NCI-H1417 treated with DMSO at 0.1 percent for 48 hours (cell line): ENCODE results near the gene LTBP1.

Experiments
- DNase-seq: peaks from one replicate; lab custom pipeline; 2025; lab: John Stamatoyannopoulos, UW

Gene LTBP1

DNA sequence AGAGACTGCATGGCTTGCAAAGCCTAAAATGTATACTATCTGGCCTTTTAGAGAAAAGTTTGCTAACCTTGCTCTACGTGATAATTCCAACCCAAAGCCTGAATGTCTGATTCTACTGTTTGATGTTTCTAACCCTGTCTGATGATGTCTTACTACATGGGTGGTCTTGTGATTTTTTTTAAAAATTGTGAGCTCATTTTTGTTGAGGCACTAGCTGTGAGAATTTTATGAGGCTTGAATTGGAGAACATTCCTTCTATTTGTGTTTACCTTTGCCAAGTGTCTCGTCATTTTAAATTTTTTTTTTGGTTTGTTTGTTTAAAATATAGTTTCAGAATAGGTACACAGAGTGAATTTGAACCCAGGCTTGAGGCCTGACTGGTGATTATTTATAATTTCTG is 15.2 kb upstream of the LTBP1 start:
- DNase-seq: no peak

DNA sequence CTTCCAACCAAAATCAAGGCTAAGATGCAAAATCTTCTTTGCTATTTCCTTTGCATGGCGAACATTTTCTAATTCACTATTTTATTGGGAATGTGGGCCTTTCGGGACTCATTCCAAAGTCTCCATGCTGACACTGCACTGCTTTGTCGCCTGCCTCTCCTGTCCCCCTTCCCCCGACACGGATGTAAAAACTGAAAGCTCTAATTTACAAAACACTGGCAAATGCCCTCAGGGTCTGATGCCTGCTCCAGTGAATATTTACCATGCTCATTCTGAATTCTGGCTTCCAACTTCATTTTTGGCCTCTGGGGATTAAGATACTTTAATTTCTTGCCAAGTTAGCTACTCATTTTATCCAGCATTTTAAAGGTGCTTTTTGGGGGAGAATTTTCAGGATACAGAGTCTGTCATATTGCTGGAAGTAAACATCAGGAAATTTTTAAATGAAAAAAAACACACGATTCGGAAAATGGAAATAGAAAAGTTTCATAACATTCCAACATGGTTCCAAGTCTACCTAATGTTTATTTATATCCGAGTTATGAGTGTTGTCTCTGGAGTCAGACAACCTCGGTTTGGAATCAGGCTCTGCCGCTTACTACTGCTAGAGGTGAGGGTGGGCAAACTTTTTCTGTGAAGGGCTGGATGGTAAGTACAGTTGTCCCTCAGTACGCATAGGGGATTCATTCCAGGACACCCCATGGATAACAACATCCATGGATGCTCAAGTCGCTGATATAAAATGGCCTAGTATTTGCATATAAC is 14.6 kb upstream of the LTBP1 start:
- DNase-seq: no peak

DNA sequence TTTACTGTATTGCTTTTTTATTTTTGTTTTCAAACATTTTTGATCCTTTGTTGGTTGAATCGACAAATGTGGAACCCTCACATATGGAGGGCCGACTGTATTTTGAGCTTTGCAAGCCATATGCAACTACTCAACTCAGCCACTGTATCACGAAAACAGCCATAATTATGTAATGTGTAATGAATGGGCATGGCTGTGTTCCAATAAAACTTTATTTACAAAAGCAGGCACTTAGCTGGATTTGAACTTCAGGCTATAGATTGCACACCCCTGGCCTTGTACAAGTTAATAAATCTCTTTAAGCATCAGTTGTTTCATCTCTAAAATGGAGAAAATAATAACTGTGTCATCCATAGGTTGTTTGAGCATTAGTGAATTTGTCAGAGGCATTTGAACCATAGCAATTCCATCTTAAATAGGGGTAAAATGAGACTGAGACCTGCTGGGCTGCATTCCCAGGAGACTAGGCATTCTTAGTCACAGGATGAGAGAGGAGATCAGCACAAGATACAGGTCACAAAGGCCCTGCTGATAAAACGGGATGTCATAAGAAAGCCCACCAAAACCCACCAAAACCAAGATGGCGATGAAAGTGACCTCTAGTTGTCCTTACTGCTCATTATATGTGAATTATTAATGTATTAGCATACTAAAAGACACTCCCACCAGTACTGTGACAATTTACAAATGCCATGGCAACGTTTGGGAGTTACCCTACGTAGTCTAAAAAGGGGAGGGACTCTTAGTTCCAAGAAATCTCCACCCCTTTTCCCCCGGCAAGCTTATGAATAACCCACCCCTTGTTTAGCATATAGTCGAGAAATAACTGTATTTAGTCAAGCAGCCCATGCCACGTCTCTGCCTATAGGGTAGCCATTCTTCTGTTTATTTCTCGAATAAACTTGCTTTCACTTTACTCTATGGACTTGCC is 13.7 kb upstream of the LTBP1 start:
- DNase-seq: no peak

- no peak for DNase-seq
Observed at GRCh38 chr2:32933756-32934095, 13.0 kb upstream of the LTBP1 start.

DNA sequence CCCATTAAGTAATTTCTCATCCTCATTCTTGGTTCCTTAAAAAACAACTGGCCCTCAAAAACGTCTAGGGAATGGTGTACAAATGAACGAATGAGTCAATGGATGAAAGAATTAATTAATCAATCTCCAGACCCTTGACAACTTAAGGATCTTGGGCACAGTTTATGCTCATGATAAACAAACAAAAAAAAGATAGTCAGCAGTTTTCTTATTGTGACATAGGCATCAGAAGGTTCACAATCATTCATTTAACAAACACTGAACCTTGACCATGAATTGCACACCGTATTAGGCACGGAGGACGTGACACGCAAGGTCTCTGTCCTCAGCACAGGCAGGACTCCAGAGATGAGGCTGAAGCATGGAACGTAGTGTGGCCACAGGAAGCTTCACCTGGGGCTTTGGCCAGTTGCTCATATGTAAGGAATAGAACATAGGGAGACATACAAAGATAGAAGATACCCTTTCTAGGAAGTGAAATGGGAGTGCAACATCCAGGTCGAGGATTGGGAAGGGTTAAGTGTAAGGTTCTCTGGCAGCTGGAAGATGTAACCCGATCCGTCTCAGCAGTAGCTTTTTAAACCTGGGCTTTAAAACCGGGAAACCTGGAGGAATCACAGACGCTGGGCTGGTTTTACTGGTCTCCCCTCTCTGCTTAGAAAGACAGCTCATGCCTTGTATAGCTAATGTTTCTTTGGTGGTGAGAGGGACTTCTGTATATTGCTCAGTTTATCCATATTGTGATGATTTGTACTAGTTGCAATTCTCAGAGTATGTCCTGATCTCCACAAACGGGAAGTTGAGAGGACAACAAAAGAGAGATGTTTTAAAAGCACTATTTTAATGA is 8.9 kb upstream of the LTBP1 start:
- no peak for DNase-seq

- no peak for DNase-seq
Observed at GRCh38 chr2:32938934-32939333, 7.8 kb upstream of the LTBP1 start.

DNA sequence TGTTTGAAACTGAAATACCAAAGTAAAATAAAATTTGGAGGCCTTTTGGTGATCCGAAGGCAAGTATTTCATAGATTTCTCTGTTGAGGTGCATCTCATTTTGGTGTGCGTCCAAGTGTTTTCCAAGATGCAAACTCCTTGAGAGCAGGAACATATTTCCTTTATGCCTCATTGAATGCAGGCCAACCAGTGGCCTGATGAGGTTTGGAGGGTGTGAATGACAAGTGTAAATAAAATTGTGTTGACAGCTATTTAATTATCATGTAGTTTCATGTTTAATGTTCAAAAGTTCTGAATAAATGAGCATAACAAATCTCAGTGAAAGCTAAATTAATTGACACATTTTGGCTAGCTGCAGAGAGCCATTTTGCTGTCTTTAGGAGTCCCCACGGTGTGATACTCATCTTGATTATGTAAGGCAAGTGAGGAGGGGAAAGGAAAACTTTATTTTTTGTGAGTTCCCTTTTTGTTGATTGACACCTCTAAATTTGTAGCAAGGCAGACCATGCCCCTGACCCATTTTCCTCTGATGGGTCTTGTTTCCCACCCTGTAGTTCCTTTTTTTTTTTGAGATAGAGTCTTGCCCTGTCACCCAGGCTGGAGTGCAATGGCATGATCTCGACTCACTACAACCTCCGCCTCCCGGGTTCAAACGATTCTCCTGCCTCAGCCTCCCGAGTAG is 6.3 kb upstream of the LTBP1 start:
- DNase-seq: no peak

GRCh38 chr2:32941944-32942690 is 4.6 kb upstream of the LTBP1 start:
- no peak for DNase-seq

GRCh38 chr2:32942793-32943485 is 3.8 kb upstream of the LTBP1 start:
- DNase-seq: no peak

GRCh38 chr2:32945286-32945685 is 1.5 kb upstream of the LTBP1 start:
- no peak for DNase-seq

- no peak for DNase-seq
Observed at GRCh38 chr2:32947076-32947483, 327 bp downstream of the LTBP1 start.

DNA sequence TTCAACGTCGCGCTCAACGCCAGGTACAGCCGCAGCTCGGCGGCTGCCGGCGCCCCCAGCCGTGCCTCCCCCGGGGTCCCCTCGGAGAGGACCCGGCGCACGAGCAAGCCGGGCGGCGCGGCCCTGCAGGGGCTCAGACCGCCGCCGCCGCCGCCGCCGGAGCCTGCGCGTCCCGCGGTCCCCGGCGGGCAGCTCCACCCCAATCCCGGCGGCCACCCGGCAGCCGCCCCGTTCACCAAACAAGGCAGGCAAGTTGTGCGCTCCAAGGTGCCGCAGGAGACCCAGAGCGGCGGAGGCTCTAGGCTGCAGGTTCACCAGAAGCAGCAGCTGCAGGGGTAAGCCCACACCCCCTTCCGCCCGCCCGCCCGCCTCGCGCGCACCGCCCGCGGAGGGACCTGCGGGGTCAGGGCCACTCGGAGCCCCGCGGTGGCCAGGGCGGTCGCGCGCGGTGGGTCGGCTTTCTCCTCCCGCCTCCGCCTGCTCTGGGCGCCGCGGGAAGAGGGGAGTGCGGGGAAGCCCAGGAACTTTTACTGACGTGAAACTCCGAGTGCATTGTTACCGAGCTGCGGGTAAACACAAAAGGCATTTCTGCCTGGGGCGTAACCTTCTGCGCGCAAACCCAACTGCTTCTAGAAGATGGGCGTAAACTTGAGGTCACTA is 861 bp downstream of the LTBP1 start:
- no peak for DNase-seq

DNA sequence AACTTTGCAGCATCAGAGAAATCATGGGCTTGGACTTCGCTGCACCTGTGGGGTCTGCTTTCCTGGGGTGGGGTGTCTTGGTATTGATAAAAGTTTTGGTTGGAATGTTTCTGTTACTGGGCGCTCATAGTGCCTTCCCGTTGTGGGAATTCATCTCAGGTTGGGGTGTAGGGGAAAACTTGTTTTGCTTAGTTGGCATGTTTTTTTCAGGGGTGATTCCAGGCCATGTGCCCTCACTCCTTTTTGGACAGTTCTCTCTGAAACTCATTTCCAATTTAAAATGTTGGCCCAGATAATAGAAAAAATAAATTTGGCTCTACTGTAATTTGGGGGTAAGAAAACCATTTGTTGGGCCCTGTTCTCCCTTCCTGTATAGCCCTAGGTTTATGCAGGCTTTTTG is 1.5 kb downstream of the LTBP1 start:
- DNase-seq: no peak

DNA sequence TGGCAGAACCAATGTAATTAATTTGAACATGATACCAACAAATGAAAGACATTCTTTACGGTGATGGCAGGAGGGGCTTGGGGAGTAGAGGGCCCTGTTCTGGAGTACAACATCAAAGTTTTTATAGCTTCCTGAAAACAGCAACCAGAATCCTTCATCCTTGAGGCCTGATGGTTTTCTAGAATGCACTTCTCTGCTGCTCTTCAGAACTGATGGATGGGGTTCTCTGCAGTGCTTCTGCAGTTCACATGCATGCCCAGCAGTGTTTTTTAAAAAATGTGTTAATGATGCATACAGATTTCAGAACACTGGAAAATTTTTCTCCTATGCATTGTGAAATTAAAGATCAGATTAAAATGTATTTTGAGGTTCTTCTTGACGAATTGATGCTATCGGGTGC is 2.5 kb downstream of the LTBP1 start:
- no peak for DNase-seq

- no peak for DNase-seq
Observed at GRCh38 chr2:32951672-32952071, 4.9 kb downstream of the LTBP1 start.

DNA sequence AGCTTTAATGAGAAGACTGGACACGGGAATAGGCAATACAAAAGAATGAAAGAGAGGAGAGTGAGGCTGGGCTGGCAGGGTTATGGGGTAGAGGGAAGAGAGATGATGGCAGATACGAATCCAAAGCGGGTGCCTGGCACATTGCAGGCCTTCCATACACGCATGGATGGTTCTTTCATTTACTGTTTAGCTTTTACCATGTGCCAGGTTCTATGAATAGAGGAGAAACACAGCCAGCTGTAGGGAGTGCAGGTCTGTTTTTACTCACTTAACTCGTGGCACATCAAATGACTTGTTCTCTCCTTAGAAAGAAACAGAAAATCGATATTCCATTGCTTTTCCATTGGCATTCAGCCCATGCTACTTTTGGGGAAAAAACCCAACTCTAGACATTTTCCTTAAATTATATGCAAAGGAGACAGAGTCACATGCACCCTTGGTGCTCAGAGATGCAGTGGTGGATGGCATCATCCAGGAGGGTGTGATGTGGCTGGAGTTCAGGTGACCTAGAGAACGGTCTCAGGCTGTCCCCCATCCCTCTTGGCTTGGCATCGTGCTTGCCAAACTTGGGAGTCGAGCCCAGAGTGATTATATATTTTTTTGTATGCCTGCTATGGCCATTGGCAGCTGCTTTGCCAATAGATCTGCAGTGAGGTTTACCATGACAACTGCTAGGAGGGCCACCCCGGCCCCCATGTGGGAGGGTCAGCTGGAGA is 6.2 kb downstream of the LTBP1 start:
- no peak for DNase-seq

GRCh38 chr2:32954206-32954605 is 7.5 kb downstream of the LTBP1 start:
- no peak for DNase-seq

GRCh38 chr2:32958821-32959220 is 12.1 kb downstream of the LTBP1 start:
- DNase-seq: no peak

GRCh38 chr2:32960238-32960637 is 13.5 kb downstream of the LTBP1 start:
- no peak for DNase-seq
